HG03064 (cell line): ENCODE measurements around the gene ANKRD52.
A peak's percentile ranks its signal among the peaks of the same experiment; 100 is the strongest.
"Not testable (repeated sequence)": the region's sequence is repeated elsewhere in the genome, so short reads cannot be mapped to it uniquely, and the experiment has no call there.

Source experiments
- ATAC-seq: cut with Tn5 transposase; IDR thresholded peaks from one replicate; pipeline ENCODE4 v1.9.1; 2021; ENCODE audit warnings: low read depth; ENCODE audit not compliant: unreplicated experiment

Gene ANKRD52

GRCh38 chr12:56219840-56220239, 38.3 kb downstream of the ANKRD52 start:
- ATAC-seq = no peak

GRCh38 chr12:56216461-56216860, 41.7 kb downstream of the ANKRD52 start:
- ATAC-seq = no peak

GRCh38 chr12:56213878-56214277, 44.3 kb downstream of the ANKRD52 start:
- no peak for ATAC-seq

GRCh38 chr12:56212361-56212760, 45.8 kb downstream of the ANKRD52 start:
- ATAC-seq = no peak

GRCh38 chr12:56208006-56208405, 50.2 kb downstream of the ANKRD52 start:
- ATAC-seq = no peak

- ATAC-seq = no peak
Observed at GRCh38 chr12:56206452-56207166, 51.6 kb downstream of the ANKRD52 start.

GRCh38 chr12:56205445-56205844, 52.7 kb downstream of the ANKRD52 start:
- no peak for ATAC-seq

GRCh38 chr12:56204275-56204674, 53.9 kb downstream of the ANKRD52 start:
- ATAC-seq = no peak

GRCh38 chr12:56202838-56203237, 55.3 kb downstream of the ANKRD52 start:
- ATAC-seq = no peak

- ATAC-seq = no peak
Observed at GRCh38 chr12:56202366-56202765, 55.8 kb downstream of the ANKRD52 start.

GRCh38 chr12:56198836-56199235, 59.3 kb downstream of the ANKRD52 start:
- ATAC-seq = no peak

GRCh38 chr12:56197921-56198635, 60.1 kb downstream of the ANKRD52 start:
- no peak for ATAC-seq

- not testable (repeated sequence) for ATAC-seq
Observed at GRCh38 chr12:56196818-56197550, 61.2 kb downstream of the ANKRD52 start.

- ATAC-seq = no peak
Observed at GRCh38 chr12:56193025-56193578, 65.1 kb downstream of the ANKRD52 start.

- ATAC-seq = no peak
Observed at GRCh38 chr12:56192582-56192981, 65.6 kb downstream of the ANKRD52 start.

- no peak for ATAC-seq
Observed at GRCh38 chr12:56190695-56191155, 67.5 kb downstream of the ANKRD52 start.

- peak; percentile 37 for ATAC-seq
Observed at GRCh38 chr12:56189918-56190694, 68.1 kb downstream of the ANKRD52 start.

- peak; percentile 58 for ATAC-seq
Observed at GRCh38 chr12:56189099-56189917, 68.9 kb downstream of the ANKRD52 start, which contains the start of gene SMARCC2. SMARCC2 (minus strand) TSS chr12:56189483; CDS start chr12:56189461, 22 bp downstream.

GRCh38 chr12:56188778-56189098, 69.4 kb downstream of the ANKRD52 start:
- no peak for ATAC-seq
